Fibroblast of skin of abdomen (primary cell): ENCODE results near the gene RAB11B.
"Not testable (repeated sequence)": the region's sequence is repeated elsewhere in the genome, so short reads cannot be mapped to it uniquely, and the experiment has no call there.

ENCODE experiments used
- DNase-seq: peaks from one replicate; pipeline ENCODE4 v3.0.0-alpha.2; 2013

Gene RAB11B

GRCh38 chr19:8430650-8431049 is 40.5 kb downstream of the RAB11B start:
- DNase-seq: no peak

- no peak for DNase-seq
Observed at GRCh38 chr19:8438236-8438635, 48.1 kb downstream of the RAB11B start.

- DNase-seq: no peak
Observed at GRCh38 chr19:8441725-8442544, 51.8 kb downstream of the RAB11B start.

- not testable (repeated sequence) for DNase-seq
Observed at GRCh38 chr19:8444140-8444676, 54.0 kb downstream of the RAB11B start.

GRCh38 chr19:8444677-8445487 is 54.7 kb downstream of the RAB11B start, which contains the start of gene HNRNPM:
HNRNPM (plus strand) TSS chr19:8444975; CDS start chr19:8444999, 24 bp downstream.
- peak; percentile 97 for DNase-seq

- DNase-seq: peak; percentile 22
Observed at GRCh38 chr19:8445488-8446001, 55.4 kb downstream of the RAB11B start.

- DNase-seq: no peak
Observed at GRCh38 chr19:8446061-8446709, 56.0 kb downstream of the RAB11B start.

GRCh38 chr19:8449830-8450229 is 59.7 kb downstream of the RAB11B start:
- no peak for DNase-seq

GRCh38 chr19:8451377-8451776 is 61.2 kb downstream of the RAB11B start:
- no peak for DNase-seq

GRCh38 chr19:8451885-8452284 is 61.7 kb downstream of the RAB11B start:
- DNase-seq: peak; percentile 55

GRCh38 chr19:8452446-8453123 is 62.4 kb downstream of the RAB11B start:
- DNase-seq: no peak

GRCh38 chr19:8453616-8454015 is 63.5 kb downstream of the RAB11B start:
- no peak for DNase-seq
